ENCODE results near the gene DLG2.

DNA sequence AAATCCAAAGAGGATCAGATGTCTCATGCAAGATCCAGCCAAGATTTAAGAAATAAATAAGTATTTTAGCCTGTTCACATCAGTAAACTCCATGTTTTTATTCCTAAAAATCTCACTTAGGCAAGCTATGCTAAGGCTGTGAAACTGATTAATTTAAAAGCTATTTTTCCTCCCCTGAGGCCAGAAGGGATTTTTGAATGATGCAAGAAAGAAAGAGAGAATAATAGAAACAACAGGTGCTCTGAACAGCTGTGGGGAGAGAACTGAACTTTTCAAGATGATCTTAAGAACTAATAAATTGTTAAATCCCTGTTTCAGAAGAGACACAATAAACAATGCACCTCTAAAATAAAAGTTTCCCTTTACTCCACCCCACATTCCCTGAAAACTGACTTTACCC, 241.6 kb downstream of the DLG2 start:
- TF ChIP-seq, protein P1, sequence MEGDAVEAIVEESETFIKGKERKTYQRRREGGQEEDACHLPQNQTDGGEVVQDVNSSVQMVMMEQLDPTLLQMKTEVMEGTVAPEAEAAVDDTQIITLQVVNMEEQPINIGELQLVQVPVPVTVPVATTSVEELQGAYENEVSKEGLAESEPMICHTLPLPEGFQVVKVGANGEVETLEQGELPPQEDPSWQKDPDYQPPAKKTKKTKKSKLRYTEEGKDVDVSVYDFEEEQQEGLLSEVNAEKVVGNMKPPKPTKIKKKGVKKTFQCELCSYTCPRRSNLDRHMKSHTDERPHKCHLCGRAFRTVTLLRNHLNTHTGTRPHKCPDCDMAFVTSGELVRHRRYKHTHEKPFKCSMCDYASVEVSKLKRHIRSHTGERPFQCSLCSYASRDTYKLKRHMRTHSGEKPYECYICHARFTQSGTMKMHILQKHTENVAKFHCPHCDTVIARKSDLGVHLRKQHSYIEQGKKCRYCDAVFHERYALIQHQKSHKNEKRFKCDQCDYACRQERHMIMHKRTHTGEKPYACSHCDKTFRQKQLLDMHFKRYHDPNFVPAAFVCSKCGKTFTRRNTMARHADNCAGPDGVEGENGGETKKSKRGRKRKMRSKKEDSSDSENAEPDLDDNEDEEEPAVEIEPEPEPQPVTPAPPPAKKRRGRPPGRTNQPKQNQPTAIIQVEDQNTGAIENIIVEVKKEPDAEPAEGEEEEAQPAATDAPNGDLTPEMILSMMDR (IDR thresholded peaks at IDR 0.05; ENCODE audit: low read depth, low read length, missing input control), result no peak
- TF ChIP-seq SP1 (IDR thresholded peaks at IDR 0.05), result no peak
- no peak for TF ChIP-seq TAF1 (conservative IDR thresholded peaks at IDR 0.05)
- no peak for TF ChIP-seq YY1 (IDR thresholded peaks at IDR 0.05)
- TF ChIP-seq, protein P2, sequence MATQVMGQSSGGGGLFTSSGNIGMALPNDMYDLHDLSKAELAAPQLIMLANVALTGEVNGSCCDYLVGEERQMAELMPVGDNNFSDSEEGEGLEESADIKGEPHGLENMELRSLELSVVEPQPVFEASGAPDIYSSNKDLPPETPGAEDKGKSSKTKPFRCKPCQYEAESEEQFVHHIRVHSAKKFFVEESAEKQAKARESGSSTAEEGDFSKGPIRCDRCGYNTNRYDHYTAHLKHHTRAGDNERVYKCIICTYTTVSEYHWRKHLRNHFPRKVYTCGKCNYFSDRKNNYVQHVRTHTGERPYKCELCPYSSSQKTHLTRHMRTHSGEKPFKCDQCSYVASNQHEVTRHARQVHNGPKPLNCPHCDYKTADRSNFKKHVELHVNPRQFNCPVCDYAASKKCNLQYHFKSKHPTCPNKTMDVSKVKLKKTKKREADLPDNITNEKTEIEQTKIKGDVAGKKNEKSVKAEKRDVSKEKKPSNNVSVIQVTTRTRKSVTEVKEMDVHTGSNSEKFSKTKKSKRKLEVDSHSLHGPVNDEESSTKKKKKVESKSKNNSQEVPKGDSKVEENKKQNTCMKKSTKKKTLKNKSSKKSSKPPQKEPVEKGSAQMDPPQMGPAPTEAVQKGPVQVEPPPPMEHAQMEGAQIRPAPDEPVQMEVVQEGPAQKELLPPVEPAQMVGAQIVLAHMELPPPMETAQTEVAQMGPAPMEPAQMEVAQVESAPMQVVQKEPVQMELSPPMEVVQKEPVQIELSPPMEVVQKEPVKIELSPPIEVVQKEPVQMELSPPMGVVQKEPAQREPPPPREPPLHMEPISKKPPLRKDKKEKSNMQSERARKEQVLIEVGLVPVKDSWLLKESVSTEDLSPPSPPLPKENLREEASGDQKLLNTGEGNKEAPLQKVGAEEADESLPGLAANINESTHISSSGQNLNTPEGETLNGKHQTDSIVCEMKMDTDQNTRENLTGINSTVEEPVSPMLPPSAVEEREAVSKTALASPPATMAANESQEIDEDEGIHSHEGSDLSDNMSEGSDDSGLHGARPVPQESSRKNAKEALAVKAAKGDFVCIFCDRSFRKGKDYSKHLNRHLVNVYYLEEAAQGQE (IDR thresholded peaks at IDR 0.05), result no peak
- TF ChIP-seq JUND (IDR thresholded peaks at IDR 0.05), result no peak
